Eye (tissue), 1 donor: ENCODE data around the gene TRPV5.

Experiments used
- DNase-seq: peaks from one replicate; pipeline ENCODE4 v3.0.0-alpha.2; 2015

Gene TRPV5

GRCh38 chr7:142884286-142884640, 49.3 kb downstream of the TRPV5 start:
- no peak for DNase-seq

- no peak for DNase-seq
Observed at GRCh38 chr7:142883571-142884285, 49.8 kb downstream of the TRPV5 start.

DNA sequence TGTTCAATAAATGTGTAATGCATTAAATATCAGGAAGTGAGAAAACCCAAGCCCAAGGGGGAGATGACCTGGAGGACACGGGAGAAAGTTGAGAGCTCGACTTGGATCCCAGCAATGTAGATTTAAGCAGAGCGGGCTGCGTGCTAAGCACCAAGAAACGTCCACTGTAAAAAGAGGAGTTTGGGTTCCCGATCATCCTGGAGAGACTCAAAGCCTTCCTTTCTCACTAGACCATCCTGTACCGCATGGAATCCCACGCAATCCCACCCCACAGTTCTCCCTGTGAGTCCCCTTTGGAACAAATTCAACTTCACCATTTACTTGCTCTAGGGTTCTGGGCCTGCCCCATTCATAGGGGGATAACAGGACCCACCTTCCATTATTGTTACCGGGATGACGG, 50.4 kb downstream of the TRPV5 start:
- no peak for DNase-seq

- DNase-seq = no peak
Observed at GRCh38 chr7:142882338-142882678, 51.2 kb downstream of the TRPV5 start.

GRCh38 chr7:142881586-142882337, 51.8 kb downstream of the TRPV5 start:
- no peak for DNase-seq

GRCh38 chr7:142880876-142881505, 52.6 kb downstream of the TRPV5 start:
- DNase-seq = peak; percentile 47

DNA sequence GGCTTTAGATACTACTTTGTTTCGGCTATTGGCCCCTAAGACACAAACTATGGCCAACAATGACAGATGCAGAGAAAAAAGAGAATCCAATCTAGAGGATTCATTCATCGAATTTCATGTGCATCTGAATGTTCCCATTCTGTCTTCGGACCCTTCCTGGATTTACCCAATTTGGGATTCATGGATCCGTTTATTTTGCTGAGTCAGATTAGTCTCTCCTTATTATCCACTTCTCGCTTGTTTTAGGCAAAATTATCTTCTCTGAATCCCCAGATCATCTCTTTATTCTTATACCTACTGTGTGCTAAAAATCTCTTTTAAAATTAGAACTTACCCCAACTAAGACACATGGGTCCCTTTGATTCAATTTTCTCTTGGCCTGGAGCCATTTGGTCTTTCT, 54.5 kb downstream of the TRPV5 start:
- no peak for DNase-seq

DNA sequence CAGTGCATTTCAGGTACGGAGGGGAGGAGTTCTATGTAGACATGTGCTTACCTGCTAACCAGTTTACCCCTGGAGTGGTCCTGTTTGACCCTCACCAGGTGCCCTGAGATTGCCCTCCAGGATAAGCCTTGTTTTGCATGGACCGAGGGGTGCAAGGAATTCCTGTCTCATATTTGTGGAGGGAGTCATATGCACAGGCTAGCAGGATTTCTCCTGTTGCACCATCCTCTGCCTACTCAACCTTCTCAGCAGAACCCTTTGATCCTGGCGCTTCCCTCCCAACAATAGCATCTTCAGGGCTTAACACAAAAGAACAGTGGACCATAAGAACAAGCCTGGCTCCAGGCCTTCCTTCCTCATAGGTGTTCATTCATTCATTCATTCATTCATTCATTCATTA, 55.2 kb downstream of the TRPV5 start:
- DNase-seq = no peak

GRCh38 chr7:142876991-142877910, 56.3 kb downstream of the TRPV5 start:
- DNase-seq = no peak

DNA sequence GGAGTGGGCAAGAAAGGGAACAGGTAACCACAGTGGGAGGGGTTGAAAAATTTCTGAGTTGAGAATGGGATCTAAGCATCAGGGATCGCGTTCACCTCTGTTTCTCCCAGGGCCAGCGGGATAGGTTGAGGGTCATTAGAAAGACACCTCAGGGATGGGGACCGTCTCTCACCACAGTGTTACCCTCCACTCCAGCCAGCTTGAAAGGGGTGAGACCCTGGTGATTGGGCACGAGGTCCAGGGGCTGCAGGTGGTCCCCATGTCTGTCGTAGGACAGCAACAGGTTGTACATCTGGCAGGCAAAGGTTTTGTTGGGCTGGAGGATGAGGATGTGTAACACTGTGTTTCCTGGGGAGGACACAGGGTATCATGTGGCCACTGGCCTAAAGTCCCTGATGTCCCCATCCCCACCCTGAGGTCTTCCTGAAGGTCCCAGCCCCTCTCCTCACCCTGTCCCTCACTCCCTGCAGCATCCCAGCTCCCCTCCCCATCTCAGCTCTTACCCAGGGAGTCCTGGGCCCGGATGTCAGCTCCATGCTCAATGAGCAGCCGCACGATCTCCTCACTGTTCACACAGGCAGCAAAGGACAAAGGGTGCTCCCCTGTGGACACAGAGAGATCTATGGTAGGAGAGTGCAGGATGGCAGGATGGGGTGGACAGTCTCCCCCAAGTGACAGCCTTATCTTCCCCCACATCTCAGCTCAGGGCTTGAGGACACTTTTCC, 57.1 kb downstream of the TRPV5 start:
- DNase-seq = no peak

DNA sequence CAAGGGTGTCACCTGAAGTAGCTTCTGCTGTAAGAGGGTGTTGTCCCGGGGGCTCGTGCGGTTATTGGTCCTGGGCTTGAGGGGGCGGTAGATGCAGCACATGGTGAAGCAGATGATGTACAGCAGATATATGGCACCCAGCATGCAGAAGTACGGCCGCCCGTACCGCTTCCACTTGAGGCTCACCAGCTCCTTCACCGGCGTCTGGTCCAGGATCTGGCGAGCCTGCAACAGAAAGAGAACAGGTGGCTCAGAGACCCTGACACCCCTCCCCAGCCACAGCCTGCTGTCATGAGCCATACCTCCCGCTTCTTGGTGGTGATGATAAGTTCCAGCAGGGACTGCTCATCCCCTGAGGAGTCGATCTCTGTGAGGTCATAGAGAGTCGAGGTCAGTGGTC, 58.1 kb downstream of the TRPV5 start:
- no peak for DNase-seq

- DNase-seq = no peak
Observed at GRCh38 chr7:142874837-142875236, 58.7 kb downstream of the TRPV5 start.

DNA sequence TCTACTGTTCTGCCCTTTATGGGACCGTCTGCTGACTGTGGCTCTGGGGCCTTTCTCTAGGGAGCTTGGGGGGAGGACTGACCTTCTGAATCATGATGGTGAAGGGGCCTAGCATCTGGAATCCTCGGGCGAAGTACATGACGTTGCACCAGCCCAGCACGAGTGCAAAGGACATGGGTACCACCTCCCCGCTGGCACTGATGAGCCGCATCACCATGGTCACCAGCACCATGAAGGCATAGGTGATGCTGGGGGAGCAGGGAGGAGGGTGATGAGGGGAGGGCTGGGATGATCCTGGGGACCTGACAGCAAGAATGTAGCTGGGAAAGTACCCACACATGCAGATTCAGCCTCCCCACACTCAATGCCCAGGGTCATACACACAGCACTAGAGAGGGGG, 59.1 kb downstream of the TRPV5 start:
- DNase-seq = no peak

GRCh38 chr7:142873871-142874270, 59.7 kb downstream of the TRPV5 start:
- no peak for DNase-seq

DNA sequence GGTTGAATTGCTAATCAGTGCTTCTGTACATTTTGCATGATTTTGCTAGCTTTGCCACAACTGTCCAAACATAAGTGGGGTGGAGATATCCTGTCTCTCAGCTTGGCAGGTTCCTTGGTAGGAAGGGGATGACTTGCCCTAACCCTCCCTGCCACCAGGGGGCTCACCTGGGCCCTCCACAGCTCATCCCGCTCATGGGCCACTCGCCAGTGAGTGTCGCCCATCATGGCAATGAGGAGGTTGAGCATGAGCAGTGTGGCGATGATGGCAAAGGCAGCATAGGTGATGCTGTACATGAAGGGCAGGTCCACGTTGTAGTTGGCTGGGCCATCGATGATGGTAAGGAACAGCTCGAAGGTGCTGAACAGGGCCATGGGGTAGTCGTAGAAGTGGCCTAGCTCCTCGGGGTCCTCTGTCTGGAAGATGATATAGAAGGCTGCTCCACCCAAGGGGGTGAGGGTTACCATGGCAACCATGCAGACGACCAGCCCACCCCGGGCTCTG, 60.2 kb downstream of the TRPV5 start:
- no peak for DNase-seq

- no peak for DNase-seq
Observed at GRCh38 chr7:142872106-142872675, 61.4 kb downstream of the TRPV5 start.

DNA sequence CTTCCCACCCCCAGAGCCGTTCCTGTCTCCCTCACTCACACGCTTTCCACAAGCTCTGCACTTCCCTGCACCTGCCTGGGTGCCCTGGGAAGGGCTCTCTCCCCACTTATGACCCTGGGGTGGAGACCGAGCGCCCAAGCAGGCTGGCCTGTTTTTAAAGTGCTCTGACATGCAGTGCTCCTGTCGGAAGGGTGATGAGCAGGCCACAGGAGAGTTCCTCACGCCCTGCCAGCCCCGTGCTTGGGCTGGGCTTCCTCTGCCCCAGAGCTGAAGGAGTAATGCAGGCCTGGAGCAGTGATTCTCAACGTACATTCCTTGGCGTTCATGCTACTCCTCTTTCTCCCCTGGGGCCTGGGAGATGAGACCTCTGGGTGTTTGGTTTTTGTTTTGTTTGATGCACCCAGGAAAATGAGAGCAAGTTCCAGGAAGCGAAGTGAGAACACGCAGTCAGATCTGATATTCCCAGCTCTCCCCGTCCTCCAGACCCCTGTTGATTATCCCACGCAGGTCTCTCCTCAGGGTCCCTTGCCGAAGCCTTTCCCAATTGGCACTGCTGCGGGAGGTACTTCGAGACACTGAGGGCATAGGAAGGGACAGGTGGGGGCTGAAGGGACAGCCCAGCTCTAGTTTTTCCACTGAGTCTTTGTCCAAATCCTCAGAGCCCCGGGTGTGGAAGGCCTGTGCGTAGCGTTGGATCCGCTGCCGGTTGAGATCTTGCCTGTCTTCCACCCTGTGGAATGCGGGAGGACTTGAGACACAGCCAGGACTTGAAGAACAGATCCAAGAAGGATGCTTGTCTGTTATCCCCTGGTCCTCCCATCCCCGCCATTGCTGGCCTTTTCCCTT, 62.1 kb downstream of the TRPV5 start:
- no peak for DNase-seq

GRCh38 chr7:142870566-142871259, 62.8 kb downstream of the TRPV5 start:
- DNase-seq = no peak

DNA sequence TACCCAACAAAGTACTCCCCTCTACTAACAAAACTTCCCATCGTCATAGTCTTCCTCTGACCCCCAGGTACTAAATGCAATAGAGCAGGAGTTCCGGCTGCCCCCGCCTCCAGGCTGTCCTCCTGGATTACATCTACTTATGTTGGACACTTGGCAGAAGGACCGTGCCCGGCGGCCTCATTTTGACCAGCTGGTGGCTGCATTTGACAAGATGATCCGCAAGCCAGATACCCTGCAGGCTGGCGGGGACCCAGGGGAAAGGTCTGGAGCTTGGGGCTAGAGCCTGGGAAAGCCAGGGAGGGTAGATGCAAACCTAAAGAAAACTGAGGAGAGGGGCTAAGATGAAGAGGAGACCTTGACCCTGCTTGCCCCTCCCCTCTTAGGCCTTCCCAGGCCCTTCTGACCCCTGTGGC, 63.4 kb downstream of the TRPV5 start:
- no peak for DNase-seq

GRCh38 chr7:142869434-142869833, 64.1 kb downstream of the TRPV5 start:
- no peak for DNase-seq
